ENCODE data around the gene EPG5.

Gene EPG5

GRCh38 chr18:45802814-45803492 lies 164.2 kb downstream of the EPG5 start:
- no peak for DNase-seq

- no peak for DNase-seq
Observed at GRCh38 chr18:45801416-45802004, 165.6 kb downstream of the EPG5 start.
